Uterus (tissue), 4 donors: Measurements from ENCODE around the gene EIF1AY. TPM values are rescaled to one million over a fixed set of nuclear protein-coding genes. Genes with fewer than 3 reads are reported as not detected.

Experiments used
- DNase-seq, 2 donors: peaks; one replicate each; pipeline ENCODE4 v3.0.0-alpha.2; 2019 to 2020
- H3K27ac ChIP-seq, 2 donors: fragments of 200-600 bp; sonication (generic); 1 replicate in 1 of 2; 2 replicates in 1 of 2; pipeline ENCODE4 v1.5.1; 2016 to 2018
- H3K27me3 ChIP-seq, 2 donors: fragments of 200-600 bp; sonication (generic); one replicate each; pipeline ENCODE4 v1.5.1; 2018 to 2019; ENCODE audit warnings: control low read depth in 1 of 2
- H3K36me3 ChIP-seq, 2 donors: fragments of 200-600 bp; sonication (generic); one replicate each; pipeline ENCODE4 v1.5.1; 2019; ENCODE audit warnings: control low read depth in 1 of 2
- H3K4me1 ChIP-seq, 2 donors: fragments of 200-600 bp; sonication (generic); one replicate each; pipeline ENCODE4 v1.5.1; 2018 to 2019; ENCODE audit warnings: control low read depth in 1 of 2
- H3K4me3 ChIP-seq, 2 donors: fragments of 200-600 bp; sonication (generic); 1 replicate in 1 of 2; 2 replicates in 1 of 2; pipeline ENCODE4 v1.5.1; 2018 to 2019; ENCODE audit warnings: mild to moderate bottlenecking in 1 of 2
- H3K9me3 ChIP-seq, 2 donors: fragments of 200-600 bp; sonication (generic); one replicate each; pipeline ENCODE4 v1.5.1; 2019; ENCODE audit warnings: control low read depth in 1 of 2
- POLR2A ChIP-seq, 2 donors: fragments of 450-650 bp; IDR thresholded peaks; one replicate each; pipeline ENCODE4 v1.6.1; 2016; ENCODE audit warnings: antibody characterized with exemption in 2 of 2, mild to moderate bottlenecking in 1 of 2, moderate library complexity in 1 of 2
- intact Hi-C: fragments of 100-400 bp; cut with DNase I; formaldehyde crosslinking; loops from one replicate; pipeline ENCODE4 v1.15.1; 2023; ENCODE audit warnings: low total_unique reads
- small RNA-seq: library from RNA; depleted of rRNA; stranded (forward); fragments of <200 nt; gene quantifications from one replicate; pipeline ENCODE3, GENCODE V24; 2016
- total RNA-seq, 4 donors: library from RNA; depleted of rRNA in 3 of 4; stranded (reverse); fragments of >200 nt in 3 of 4; gene quantifications; one replicate each; pipeline versions ENCODE4 v1.1.0 to v1.2.4, GENCODE V29; 2014 to 2023
- TF ChIP-seq, protein P1 (sequence below), 4 experiments: fragments of 200-600 bp in 2 of 4; fragments of 450-650 bp in 2 of 4; sonication (generic) in 2 of 4; IDR thresholded peaks; one replicate each; pipeline ENCODE4 v1.5.1; 2016 to 2019; ENCODE audit warnings: antibody characterized with exemption in 4 of 4, mild to moderate bottlenecking in 2 of 4, moderate library complexity in 1 of 4
- donor health status: DM: yes; HTN: yes; CAD: no.

The EIF1AY gene
- total RNA-seq, 4 donors from 2014 or later: not detected

DNA sequence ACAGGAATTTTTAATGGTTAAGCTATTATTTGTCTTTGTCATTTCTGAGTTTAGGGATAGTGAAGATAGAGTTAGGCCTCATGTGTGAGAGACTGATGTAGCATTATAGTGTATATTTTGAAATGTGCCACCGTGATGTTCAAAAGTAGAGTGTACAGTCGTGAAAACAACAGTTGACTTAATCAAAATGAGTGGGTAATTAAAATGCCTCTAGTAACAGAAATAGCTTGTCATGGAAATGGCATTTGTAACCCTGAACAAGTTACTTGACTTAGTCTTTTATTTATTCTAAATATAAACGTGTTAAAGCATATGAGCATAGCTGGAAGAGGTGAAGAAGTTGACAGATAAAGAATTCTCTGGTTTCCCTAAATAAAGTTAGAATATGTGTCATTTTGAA is 6.1 kb downstream of the EIF1AY start:
- no peaks in the 10 kb centered on the region for H3K36me3 ChIP-seq
- no peaks in the 10 kb centered on the region for H3K4me1 ChIP-seq
- TF ChIP-seq, protein P1, sequence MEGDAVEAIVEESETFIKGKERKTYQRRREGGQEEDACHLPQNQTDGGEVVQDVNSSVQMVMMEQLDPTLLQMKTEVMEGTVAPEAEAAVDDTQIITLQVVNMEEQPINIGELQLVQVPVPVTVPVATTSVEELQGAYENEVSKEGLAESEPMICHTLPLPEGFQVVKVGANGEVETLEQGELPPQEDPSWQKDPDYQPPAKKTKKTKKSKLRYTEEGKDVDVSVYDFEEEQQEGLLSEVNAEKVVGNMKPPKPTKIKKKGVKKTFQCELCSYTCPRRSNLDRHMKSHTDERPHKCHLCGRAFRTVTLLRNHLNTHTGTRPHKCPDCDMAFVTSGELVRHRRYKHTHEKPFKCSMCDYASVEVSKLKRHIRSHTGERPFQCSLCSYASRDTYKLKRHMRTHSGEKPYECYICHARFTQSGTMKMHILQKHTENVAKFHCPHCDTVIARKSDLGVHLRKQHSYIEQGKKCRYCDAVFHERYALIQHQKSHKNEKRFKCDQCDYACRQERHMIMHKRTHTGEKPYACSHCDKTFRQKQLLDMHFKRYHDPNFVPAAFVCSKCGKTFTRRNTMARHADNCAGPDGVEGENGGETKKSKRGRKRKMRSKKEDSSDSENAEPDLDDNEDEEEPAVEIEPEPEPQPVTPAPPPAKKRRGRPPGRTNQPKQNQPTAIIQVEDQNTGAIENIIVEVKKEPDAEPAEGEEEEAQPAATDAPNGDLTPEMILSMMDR (IDR thresholded peaks at IDR 0.05): no peak
- TF ChIP-seq POLR2A (IDR thresholded peaks at IDR 0.05): no peak

DNA sequence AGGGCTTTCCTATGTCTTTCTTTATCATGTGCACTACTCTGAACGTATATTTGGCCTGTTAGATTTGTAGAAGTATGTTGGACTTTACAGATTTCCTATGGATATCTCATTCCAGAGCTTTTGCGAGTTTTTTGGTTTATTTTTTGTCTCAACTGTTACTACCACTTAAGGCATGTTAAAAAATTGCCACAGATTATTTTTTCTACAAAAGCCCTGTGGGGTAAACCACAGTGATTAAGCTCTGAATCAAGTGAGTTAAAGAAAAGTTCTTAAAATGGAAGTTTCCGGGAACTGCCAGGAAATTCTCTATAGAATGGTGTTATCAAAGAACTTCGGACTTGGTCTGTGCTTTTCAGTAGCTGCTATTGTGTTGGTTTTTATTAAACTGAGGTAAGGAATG is 10.6 kb downstream of the EIF1AY start:
- no peak for TF ChIP-seq POLR2A (IDR thresholded peaks at IDR 0.05)
- TF ChIP-seq, protein P1 (IDR thresholded peaks at IDR 0.05): no peak

More for the DNA sequence above, 6.1 kb downstream of the EIF1AY start:
- Histone ChIP-seq H3K4me3 (no peak overlapping the region), H3K9me3 (no peaks in the 10 kb centered on the region), H3K27me3 (no peaks in the 10 kb centered on the region), H3K27ac (no peak overlapping the region)
- DNase-seq: no peak
- intact Hi-C loops: no loop called here

More for the DNA sequence above, 10.6 kb downstream of the EIF1AY start:
- no peak overlapping the region for H3K4me3 ChIP-seq
- H3K9me3 ChIP-seq: no peaks in the 10 kb centered on the region
- H3K36me3 ChIP-seq: no peaks in the 10 kb centered on the region
- no peaks in the 10 kb centered on the region for H3K27me3 ChIP-seq
- DNase-seq: no peak
- no peaks in the 10 kb centered on the region for H3K4me1 ChIP-seq
- intact Hi-C loops: no loop called here
- no peak overlapping the region for H3K27ac ChIP-seq

Small RNA genes lying within 50 kb of the gene (small RNA-seq; reads per million reads assigned to genes)
- gene KDM5DP1: not detected

Other genes with a start within 250 kb of the EIF1AY start
- not detected for gene RPS4Y2, start 180.3 kb downstream of the EIF1AY start, total RNA-seq